Smooth muscle cell of the pulmonary artery (primary cell): ENCODE data around the gene PRAMEF10. TPM values are rescaled to one million over a fixed set of nuclear protein-coding genes. Genes with fewer than 3 reads are reported as not detected.

Source experiments
- total RNA-seq: library from RNA; depleted of rRNA; stranded (reverse); fragments of >200 nt; gene quantifications from 2 replicates; pipeline ENCODE4 v1.2.3, GENCODE V29; 2014

PRAMEF10 gene, protein sequence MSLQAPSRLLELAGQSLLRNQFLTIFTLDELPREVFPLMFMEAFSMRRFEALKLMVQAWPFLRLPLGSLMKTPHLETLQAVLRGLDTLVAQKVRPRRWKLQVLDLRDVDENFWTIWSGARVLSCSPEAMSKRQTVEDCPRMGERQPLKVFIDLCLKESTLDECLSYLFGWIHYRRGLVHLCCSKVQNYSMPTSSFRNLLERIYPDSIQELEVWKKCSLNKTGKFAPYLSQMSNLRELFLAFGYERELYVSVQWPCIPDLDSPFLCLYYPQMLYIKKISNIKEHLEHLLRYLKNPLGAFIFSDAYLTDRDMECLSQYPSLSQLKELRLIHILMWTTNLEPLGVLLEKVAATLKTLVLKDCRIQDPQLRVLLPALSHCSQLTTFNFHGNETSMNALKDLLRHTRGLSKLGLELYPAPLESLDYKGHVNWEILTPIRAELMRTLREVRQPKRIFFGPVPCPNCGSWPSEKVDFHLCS
- total RNA-seq = not detected in 2 replicates

DNA sequence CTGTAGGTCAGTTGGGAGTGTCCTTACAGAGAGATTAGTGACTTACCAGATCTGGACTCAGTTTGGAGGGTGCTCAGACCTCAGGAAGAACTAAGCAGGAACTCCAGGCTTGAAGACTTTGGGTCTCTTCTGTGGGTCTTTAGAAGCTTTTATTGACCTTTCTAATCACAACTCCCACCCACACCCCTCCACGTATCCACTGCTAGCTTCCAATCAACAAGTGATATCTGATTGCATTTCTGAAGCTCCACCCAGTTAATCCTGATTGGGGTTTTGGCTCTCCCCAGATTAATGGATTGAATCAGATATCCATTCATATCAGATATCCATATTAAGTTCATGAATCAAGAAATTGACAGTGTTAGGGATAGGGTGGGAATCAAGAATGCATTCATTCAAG, at the start of gene PRAMEF10:
PRAMEF10 (minus strand) TSS at position 101 of the 400 bp plus-strand sequence. CDS start 2,423 bp downstream, outside the sequence.

DNA sequence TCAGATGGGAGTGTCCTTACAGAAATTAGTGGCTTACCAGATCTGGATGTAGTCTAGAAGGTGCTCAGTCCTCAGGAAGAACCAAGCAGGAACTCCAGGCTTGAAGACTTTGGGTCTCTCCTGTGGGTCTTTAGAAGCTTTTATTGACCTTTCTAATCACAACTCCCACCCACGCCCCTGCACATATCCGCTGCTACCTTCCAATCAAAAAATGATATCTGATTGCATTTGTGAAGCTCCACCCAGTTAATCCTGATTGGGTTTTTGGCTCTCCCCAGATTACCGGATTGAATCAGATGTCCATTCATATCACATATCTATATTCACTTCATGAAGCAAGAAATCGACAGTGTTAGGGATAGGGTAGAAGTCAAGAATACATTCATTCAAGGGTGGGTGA, 49.4 kb upstream of the PRAMEF10 start, which contains the start of gene PRAMEF6:
PRAMEF6 (minus strand) TSS at position 101 of the 400 bp plus-strand sequence. CDS start 5,062 bp downstream, outside the sequence.

DNA sequence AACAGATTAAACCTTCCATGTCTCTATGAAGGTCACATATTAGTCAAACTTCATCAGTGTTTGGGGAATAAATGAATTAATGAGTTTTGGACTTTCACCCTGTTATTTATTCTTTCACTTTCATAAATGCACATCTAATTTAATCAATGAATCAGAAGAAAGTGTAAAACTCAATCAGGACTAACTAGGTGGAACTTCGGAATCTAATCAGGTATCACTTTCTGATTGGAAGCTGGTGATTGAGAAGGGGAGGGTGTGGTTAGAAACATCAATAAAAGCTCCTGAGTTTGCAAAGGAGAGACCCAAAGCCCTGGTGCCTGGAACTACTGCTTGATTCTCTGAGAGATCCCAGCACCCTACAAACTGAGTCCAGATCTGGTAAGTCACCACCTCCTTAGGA, 18.2 kb upstream of the PRAMEF10 start, which contains the start of gene PRAMEF7:
PRAMEF7 (plus strand) TSS at position 301 of the 400 bp plus-strand sequence. CDS start 1,083 bp downstream, outside the sequence.

DNA sequence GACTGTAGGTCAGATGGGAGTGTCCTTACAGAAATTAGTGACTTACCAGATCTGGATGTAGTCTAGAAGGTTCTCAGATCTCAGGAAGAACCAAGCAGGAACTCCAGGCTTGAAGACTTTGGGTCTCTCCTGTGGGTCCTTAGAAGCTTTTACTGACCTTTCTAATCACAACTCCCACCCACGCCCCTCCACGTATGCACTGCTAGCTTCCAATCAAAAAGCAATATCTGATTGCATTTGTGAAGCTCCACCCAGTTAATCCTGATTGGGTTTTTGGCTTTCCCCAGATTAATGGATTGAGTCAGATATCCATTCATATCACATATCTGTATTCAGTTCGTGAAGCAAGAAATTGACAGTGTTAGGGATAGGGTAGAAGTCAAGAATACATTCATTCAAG, 12.0 kb downstream of the PRAMEF10 start, which contains the start of gene PRAMEF4:
PRAMEF4 (minus strand) TSS at position 101 of the 400 bp plus-strand sequence. CDS start 2,807 bp downstream, outside the sequence.

DNA sequence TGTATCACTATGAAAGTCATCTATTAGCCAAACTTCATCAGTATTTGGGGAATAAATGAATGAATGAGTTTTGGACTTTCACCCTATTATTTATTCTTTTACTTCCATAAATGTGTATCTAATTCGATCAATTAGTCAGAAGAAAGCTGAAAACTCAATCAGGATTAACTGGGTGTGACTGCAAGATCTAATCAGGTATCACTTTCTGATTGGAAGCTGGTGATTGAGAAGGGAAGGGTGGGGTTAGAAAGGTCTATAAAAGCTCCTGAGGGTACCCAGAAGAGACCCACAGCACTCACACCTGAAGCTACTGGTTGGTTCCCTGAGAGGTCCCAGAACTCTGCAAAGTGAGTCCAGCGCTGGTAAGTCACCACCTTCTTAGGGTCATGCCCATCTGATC, 41.3 kb downstream of the PRAMEF10 start, which contains the start of gene PRAMEF2:
PRAMEF2 (plus strand) TSS at position 301 of the 400 bp plus-strand sequence. CDS start 1,924 bp downstream, outside the sequence.

DNA sequence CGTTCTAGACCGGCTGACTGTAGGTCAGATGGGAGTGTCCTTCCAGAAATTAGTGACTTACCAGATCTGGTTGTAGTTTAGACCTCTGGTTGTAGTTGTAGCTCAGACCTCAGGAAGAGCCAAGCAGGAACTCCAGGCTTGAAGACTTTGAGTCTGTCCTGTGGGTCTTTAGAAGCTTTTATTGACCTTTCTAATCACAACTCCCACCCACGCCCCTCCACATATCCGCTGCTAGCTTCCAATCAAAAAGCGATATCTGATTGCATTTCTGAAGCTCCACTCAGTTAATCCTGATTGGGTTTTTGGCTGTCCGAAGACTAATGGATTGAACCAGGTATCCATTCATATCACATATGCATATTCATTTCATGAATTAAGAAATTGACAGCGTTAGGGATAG, 49.5 kb downstream of the PRAMEF10 start, which contains the start of gene HNRNPCL1:
HNRNPCL1 (minus strand) TSS at position 101 of the 400 bp plus-strand sequence. CDS start 431 bp downstream, outside the sequence.

Other genes starting within 250 kb of the PRAMEF10 start
- gene AADACL3, start 182.2 kb downstream of the PRAMEF10 start, total RNA-seq = not detected in 2 replicates
- not detected in 2 replicates for gene CFAP107, start 152.1 kb downstream of the PRAMEF10 start, total RNA-seq
- gene PRAMEF12, start 124.5 kb downstream of the PRAMEF10 start, total RNA-seq = not detected in 2 replicates
- gene PRAMEF1, start 106.9 kb downstream of the PRAMEF10 start, total RNA-seq = not detected in 2 replicates
- not detected in 2 replicates for gene PRAMEF11, start 66.9 kb downstream of the PRAMEF10 start, total RNA-seq
- gene HNRNPCL1, start 49.5 kb downstream of the PRAMEF10 start, total RNA-seq = not detected in 2 replicates
- gene PRAMEF2, start 41.2 kb downstream of the PRAMEF10 start, total RNA-seq = not detected in 2 replicates
- not detected in 2 replicates for gene PRAMEF4, start 12.1 kb downstream of the PRAMEF10 start, total RNA-seq
- not detected in 2 replicates for gene PRAMEF7, start 18.3 kb upstream of the PRAMEF10 start, total RNA-seq
- gene PRAMEF6, start 49.3 kb upstream of the PRAMEF10 start, total RNA-seq = not detected in 2 replicates
- gene PRAMEF27, start 158.3 kb upstream of the PRAMEF10 start, total RNA-seq = not detected in 2 replicates
- not detected in 2 replicates for gene HNRNPCL3, start 162.5 kb upstream of the PRAMEF10 start, total RNA-seq
- not detected in 2 replicates for gene PRAMEF25, start 172.5 kb upstream of the PRAMEF10 start, total RNA-seq
- gene HNRNPCL2, start 218.6 kb upstream of the PRAMEF10 start, total RNA-seq = not detected in 2 replicates